Left ventricle myocardium inferior (tissue), 1 donor: ENCODE measurements around the gene CHCHD4. TPM values are rescaled to one million over a fixed set of nuclear protein-coding genes. Genes with fewer than 3 reads are reported as not detected.
A peak's percentile ranks its signal among the peaks of the same experiment; 100 is the strongest.

Source experiments
- DNase-seq: peaks from one replicate; pipeline ENCODE4 v3.0.0-alpha.2; 2020
- H3K27ac ChIP-seq: fragments of 200-600 bp; replicated peaks from 2 replicates; pipeline ENCODE4 v1.8.0; 2021
- H3K27me3 ChIP-seq: fragments of 200-600 bp; 2 replicates; pipeline ENCODE4 v1.8.0; 2021; ENCODE audit warnings: low read depth
- H3K36me3 ChIP-seq: fragments of 200-600 bp; 2 replicates; pipeline ENCODE4 v1.8.0; 2021
- H3K4me1 ChIP-seq: fragments of 200-600 bp; 2 replicates; pipeline ENCODE4 v1.8.0; 2021
- H3K4me3 ChIP-seq: fragments of 200-600 bp; 2 replicates; pipeline ENCODE4 v1.8.0; 2021; ENCODE audit warnings: mild to moderate bottlenecking, moderate library complexity
- H3K9me3 ChIP-seq: fragments of 200-600 bp; replicated peaks from 2 replicates; pipeline ENCODE4 v1.8.0; 2021
- CTCF ChIP-seq: fragments of 200-600 bp; IDR thresholded peaks from 2 replicates; pipeline ENCODE4 v1.8.0; 2021; ENCODE audit warnings: antibody characterized with exemption, mild to moderate bottlenecking, borderline replicate concordance
- intact Hi-C: fragments of 100-400 bp; cut with micrococcal nuclease; formaldehyde crosslinking; loops from one replicate; pipeline ENCODE4 v1.11.0; 2022
- total RNA-seq: library from RNA; stranded (reverse); fragmentation: NEBNext Ultra II Directional; extraction: Animal tissue kit (Norgen Biotek cat#: 25700); gene quantifications from one replicate; pipeline ENCODE4 v1.2.1, GENCODE V29; 2021
- donor health status: DM: no; HTN: yes; CAD: no; lungs with severe emphysema.

CHCHD4 gene
- total RNA-seq, 1 donor from 2014 or later = 37.6 TPM

- H3K36me3 ChIP-seq = peaks cover 82% of the 10 kb centered on the region
- H3K27me3 ChIP-seq = no peaks in the 10 kb centered on the region
- H3K4me3 ChIP-seq = no peak overlapping the region
- H3K4me1 ChIP-seq = peaks cover 35% of the 10 kb centered on the region
- no peak overlapping the region for H3K27ac ChIP-seq
- no peak for TF ChIP-seq CTCF
- intact Hi-C loops = no loop called here
- H3K9me3 ChIP-seq = no peaks in the 10 kb centered on the region
- no peak for DNase-seq
Measured at GRCh38 chr3:14138109-14138877, 13.6 kb upstream of the CHCHD4 start.

DNA sequence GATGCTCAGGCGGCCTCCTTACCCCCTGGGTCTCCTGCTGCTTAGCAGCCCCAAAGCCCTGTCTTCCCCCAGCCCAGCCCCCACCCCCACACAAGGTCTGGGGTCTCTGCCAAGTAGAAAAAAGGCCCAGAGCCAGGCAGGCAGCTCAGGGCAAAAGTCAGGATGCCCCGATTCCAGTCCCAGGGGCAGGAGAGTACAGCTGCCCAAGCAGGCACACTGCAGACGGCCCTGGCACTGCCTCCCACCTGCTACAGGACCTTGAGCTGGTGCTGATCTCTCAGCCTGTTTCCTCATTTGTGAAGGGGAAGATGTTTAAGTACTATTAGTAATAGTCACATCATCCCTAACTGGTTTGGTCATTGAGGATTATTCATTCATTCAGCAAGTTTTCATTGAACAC, 12.8 kb upstream of the CHCHD4 start:
- H3K27me3 ChIP-seq = no peaks in the 10 kb centered on the region
- no peak for DNase-seq
- H3K4me1 ChIP-seq = peaks cover 27% of the 10 kb centered on the region
- intact Hi-C loops = no loop called here
- peaks cover 91% of the 10 kb centered on the region for H3K36me3 ChIP-seq
- H3K9me3 ChIP-seq = no peaks in the 10 kb centered on the region
- no peak overlapping the region for H3K4me3 ChIP-seq
- no peak for TF ChIP-seq CTCF
- peak overlapping the region; percentile 42 for H3K27ac ChIP-seq

DNA sequence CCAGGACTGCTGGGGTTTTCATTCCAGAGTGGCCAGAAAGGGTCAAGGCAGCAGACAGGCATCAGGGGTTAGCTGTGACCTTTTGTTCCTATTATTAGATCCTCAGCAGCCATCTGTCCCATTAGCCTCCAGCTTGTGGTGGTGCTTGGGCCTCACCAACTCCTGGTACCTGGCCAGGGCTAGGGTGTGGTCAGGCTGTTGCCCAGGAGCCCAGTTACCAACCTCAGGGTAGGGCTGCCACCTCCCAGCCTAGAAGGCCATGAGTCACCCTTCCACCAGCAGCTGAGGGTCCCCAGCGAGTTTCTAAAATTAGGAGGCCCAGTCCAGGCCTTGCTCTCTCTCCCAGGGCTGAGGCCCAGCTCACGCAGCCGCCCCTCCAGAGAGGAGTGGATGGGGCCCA, 12.3 kb upstream of the CHCHD4 start:
- no peak for TF ChIP-seq CTCF
- Histone ChIP-seq H3K36me3 (peaks cover 91% of the 10 kb centered on the region), H3K27ac (peak overlapping the region; percentile 42), H3K9me3 (no peaks in the 10 kb centered on the region), H3K4me1 (peaks cover 22% of the 10 kb centered on the region), H3K4me3 (no peak overlapping the region), H3K27me3 (no peaks in the 10 kb centered on the region)
- intact Hi-C loops = no loop called here
- DNase-seq = no peak

DNA sequence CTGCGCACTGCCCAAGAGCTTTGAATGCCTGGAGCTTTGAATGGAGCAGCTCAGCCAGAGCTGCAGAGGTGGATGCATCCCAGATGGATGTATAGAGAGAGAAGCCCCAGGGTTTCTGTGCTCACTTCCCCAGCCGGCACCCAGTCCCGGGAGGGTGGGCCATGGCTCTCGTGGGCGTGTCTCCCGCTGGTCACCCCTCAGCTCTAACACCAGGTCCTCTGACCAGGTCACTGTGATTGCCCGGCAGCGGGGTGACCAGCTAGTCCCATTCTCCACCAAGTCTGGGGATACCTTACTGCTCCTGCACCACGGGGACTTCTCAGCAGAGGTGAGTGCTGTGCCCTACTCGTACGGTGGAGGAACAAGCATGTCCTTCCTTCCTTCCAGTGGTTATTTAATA, 10.9 kb upstream of the CHCHD4 start:
- intact Hi-C loops = no loop called here
- Histone ChIP-seq H3K27ac (no peak overlapping the region), H3K4me1 (peaks cover 12% of the 10 kb centered on the region), H3K27me3 (no peaks in the 10 kb centered on the region), H3K36me3 (peaks cover 91% of the 10 kb centered on the region), H3K9me3 (no peaks in the 10 kb centered on the region), H3K4me3 (no peak overlapping the region)
- DNase-seq = no peak
- TF ChIP-seq CTCF = no peak

DNA sequence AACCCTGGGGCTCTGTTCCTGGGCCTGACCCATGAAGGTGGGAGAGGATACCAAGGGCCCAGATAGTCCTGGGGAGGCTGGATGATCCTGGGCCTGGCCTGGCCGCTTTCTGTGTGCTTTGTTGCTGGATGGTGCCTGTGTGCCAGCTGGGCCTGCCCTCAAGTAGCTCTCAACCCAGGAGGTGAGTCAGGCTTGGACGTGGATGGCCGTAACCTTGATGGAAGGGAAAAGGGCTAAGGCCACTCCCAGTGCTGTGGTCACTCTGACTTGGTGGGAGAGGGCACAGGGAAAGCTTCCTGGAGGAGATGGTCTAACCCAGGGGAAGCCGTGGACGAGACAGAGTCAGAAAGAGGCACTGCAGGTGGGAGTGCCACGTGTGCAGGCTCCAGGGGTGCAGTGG, 9.6 kb upstream of the CHCHD4 start:
- no peak for TF ChIP-seq CTCF
- Histone ChIP-seq H3K9me3 (no peaks in the 10 kb centered on the region), H3K27ac (no peak overlapping the region), H3K36me3 (peaks cover 94% of the 10 kb centered on the region), H3K27me3 (no peaks in the 10 kb centered on the region), H3K4me1 (peaks cover 12% of the 10 kb centered on the region), H3K4me3 (no peak overlapping the region)
- intact Hi-C loops = no loop called here
- no peak for DNase-seq
